DLD1 (cell line): ENCODE data around the gene ALB.

ENCODE experiments used
- in situ Hi-C: cut with HindIII; loops from 2 replicates; pipeline ENCODE4 v1.10.0; 2017; ENCODE audit warnings: low sequenced_read_pairs

ALB gene

DNA sequence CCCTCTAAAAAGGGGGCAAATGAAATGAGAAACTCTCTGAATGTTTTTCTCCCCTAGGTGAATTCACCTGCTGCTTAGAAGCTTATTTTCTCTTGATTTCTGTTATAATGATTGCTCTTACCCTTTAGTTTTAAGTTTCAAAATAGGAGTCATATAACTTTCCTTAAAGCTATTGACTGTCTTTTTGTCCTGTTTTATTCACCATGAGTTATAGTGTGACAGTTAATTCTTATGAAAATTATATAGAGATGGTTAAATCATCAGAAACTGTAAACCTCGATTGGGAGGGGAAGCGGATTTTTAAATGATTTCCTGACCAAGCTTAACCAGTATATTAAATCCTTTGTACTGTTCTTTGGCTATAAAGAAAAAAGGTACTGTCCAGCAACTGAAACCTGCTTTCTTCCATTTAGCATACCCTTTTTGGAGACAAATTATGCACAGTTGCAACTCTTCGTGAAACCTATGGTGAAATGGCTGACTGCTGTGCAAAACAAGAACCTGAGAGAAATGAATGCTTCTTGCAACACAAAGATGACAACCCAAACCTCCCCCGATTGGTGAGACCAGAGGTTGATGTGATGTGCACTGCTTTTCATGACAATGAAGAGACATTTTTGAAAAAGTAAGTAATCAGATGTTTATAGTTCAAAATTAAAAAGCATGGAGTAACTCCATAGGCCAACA, 4.2 kb downstream of the ALB start:
- in situ Hi-C loops: no loop called here

- in situ Hi-C loops: no loop called here
Measured at GRCh38 chr4:73409012-73409862, 5.2 kb downstream of the ALB start.

- in situ Hi-C loops: no loop called here
Measured at GRCh38 chr4:73409978-73410548, 6.0 kb downstream of the ALB start.

DNA sequence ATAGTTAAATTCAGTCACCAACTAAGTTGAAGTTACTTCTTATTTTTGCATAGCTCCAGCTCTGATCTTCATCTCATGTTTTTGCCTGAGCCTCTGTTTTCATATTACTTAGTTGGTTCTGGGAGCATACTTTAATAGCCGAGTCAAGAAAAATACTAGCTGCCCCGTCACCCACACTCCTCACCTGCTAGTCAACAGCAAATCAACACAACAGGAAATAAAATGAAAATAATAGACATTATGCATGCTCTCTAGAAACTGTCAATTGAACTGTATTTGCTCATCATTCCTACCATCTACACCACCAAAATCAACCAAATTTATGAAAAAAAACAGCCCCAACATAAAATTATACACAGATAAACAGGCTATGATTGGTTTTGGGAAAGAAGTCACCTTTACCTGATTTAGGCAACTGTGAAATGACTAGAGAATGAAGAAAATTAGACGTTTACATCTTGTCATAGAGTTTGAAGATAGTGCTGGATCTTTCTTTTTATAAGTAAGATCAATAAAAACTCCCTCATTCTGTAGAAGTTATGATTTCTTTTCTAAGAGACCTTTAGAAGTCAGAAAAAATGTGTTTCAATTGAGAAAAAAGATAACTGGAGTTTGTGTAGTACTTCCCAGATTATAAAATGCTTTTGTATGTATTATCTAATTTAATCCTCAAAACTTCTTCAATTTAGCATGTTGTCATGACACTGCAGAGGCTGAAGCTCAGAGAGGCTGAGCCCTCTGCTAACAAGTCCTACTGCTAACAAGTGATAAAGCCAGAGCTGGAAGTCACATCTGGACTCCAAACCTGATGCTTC, 7.0 kb downstream of the ALB start:
- in situ Hi-C loops: no loop called here

- in situ Hi-C loops: no loop called here
Measured at GRCh38 chr4:73411731-73412414, 7.8 kb downstream of the ALB start.

- in situ Hi-C loops: no loop called here
Measured at GRCh38 chr4:73413294-73413755, 9.2 kb downstream of the ALB start.

DNA sequence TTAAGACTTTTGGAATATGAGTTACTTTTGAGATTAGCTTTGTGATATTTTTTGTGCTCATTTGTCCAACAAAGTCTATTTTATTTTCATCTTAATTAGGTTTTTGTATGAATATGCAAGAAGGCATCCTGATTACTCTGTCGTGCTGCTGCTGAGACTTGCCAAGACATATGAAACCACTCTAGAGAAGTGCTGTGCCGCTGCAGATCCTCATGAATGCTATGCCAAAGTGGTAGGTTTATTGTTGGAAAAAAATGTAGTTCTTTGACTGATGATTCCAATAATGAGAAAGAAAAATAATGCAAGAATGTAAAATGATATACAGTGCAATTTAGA, 10.8 kb downstream of the ALB start:
- in situ Hi-C loops: no loop called here

GRCh38 chr4:73415807-73416238, 11.7 kb downstream of the ALB start:
- in situ Hi-C loops: no loop called here

DNA sequence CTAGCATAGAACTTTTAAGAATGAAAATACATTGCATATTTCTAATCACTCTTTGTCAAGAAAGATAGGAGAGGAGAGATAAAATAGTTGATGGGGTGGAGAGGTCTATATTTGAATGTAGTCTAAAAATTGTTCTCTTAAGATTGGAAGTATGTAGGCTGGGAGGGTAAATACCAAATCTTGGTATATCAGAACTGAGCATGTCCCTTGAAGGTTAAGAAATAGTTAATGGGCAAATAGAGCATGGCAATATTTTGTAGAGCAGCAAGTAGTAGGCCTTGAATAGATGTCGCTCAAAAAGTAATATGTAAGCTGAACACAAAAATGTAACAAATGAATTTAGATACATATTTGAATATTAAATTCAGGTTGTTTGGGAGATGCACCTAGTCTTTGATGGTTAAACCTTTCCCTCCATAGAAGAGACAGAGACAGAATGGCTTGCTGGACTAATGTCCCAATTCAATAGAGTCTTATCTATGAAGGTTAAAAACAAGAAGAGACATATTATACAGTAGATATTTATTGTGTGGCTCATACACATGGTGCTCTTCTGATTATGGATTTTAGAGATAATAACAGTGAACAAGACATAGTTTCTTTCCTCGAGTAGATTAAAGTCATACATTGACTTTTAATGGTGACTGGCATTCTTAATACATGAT, 12.5 kb downstream of the ALB start:
- in situ Hi-C loops: no loop called here

GRCh38 chr4:73417342-73417741, 13.3 kb downstream of the ALB start:
- in situ Hi-C loops: no loop called here

DNA sequence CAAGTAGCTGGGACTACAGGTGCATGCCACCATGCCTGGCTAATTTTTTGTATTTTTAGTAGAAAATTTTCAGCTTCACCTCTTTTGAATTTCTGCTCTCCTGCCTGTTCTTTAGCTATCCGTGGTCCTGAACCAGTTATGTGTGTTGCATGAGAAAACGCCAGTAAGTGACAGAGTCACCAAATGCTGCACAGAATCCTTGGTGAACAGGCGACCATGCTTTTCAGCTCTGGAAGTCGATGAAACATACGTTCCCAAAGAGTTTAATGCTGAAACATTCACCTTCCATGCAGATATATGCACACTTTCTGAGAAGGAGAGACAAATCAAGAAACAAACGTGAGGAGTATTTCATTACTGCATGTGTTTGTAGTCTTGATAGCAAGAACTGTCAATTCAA, 13.9 kb downstream of the ALB start:
- in situ Hi-C loops: no loop called here

DNA sequence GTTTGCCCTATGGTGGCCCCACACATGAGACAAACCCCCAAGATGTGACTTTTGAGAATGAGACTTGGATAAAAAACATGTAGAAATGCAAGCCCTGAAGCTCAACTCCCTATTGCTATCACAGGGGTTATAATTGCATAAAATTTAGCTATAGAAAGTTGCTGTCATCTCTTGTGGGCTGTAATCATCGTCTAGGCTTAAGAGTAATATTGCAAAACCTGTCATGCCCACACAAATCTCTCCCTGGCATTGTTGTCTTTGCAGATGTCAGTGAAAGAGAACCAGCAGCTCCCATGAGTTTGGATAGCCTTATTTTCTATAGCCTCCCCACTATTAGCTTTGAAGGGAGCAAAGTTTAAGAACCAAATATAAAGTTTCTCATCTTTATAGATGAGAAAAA, 14.6 kb downstream of the ALB start:
- in situ Hi-C loops: no loop called here

GRCh38 chr4:73419106-73420038, 15.3 kb downstream of the ALB start:
- in situ Hi-C loops: no loop called here

- in situ Hi-C loops: no loop called here
Measured at GRCh38 chr4:73420615-73421014, 16.5 kb downstream of the ALB start.

- in situ Hi-C loops: no loop called here
Measured at GRCh38 chr4:73421708-73422457, 17.8 kb downstream of the ALB start.

- in situ Hi-C loops: no loop called here
Measured at GRCh38 chr4:73422458-73422752, 18.3 kb downstream of the ALB start.

- in situ Hi-C loops: no loop called here
Measured at GRCh38 chr4:73423184-73423583, 19.1 kb downstream of the ALB start.

DNA sequence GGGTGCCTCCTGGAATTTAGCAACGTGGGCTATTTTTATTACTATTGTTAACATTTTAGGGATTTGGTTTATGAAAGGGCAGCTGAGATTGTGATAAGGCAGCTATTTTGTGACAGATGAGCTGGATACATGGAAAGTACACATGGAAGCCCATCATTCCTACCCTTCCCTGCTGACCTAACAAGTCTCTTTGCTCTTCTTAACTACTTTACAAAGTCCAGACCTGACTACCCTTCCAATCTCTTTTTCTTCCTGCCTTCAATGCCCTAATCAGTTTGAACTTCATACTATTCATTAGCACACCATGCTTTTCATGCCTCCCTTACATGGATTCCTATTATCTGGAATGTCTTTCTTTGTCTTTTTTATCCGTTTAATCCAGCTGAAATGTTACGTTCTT, 22.6 kb downstream of the ALB start:
- in situ Hi-C loops: no loop called here

DNA sequence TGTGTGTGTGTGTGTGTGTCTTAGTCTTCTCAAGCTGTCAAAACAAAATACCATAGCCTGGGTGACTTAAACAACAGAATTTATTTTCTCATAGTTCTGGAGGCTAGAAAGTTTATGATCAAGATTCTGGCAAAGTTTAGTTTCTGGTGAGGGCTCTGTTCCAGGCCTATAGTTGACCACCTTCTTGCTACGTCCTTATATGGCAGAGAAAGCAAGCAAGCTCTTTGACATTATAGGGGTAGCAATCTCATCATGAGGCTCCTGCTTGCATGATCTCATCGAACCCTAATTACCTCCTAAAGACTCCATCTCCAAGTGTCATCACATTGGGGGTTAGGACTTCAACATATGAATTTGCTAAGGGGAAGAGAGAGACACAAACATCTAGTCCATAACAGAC, 25.0 kb downstream of the ALB start:
- in situ Hi-C loops: no loop called here
